Coronary artery (tissue), 2 donors: ENCODE measurements around the gene SERPINH1.

Source experiments
- DNase-seq: peaks from one replicate; pipeline ENCODE4 v3.0.0-alpha.2; 2017; ENCODE audit warnings: low spot score
- H3K27ac ChIP-seq, 2 donors: fragments of 200-600 bp; sonication (generic); one replicate each; pipeline ENCODE4 v1.5.1; 2016 to 2019
- H3K4me3 ChIP-seq: fragments of 200-600 bp; sonication (generic); 2 replicates; pipeline ENCODE4 v1.5.1; 2016; ENCODE audit warnings: mild to moderate bottlenecking, moderate library complexity
- TF ChIP-seq, protein P1 (sequence below): fragments of 200-600 bp; sonication (generic); IDR thresholded peaks from one replicate; pipeline ENCODE4 v1.5.1; 2019; ENCODE audit warnings: antibody characterized with exemption

Gene SERPINH1

DNA sequence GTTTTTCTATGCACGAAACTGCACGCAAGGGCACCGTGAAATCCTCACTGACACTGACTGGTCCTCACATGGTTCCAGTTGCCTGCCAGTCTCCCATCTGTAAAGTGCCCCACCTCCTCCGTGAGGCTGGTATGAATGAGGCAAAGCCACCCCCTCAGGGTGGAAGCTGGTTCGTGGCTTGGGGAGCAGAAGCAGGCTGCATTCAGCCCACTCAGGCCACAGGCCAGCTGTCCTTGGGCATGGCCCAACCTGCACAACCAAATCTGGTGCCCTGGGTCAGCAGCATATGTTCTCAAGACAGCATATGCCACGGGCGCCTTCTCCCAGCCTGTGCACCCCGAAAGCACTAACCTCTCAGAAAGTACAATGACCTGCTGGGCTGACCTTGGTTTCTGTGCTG is 29.3 kb downstream of the SERPINH1 start:
- DNase-seq = no peak
- TF ChIP-seq, protein P1, sequence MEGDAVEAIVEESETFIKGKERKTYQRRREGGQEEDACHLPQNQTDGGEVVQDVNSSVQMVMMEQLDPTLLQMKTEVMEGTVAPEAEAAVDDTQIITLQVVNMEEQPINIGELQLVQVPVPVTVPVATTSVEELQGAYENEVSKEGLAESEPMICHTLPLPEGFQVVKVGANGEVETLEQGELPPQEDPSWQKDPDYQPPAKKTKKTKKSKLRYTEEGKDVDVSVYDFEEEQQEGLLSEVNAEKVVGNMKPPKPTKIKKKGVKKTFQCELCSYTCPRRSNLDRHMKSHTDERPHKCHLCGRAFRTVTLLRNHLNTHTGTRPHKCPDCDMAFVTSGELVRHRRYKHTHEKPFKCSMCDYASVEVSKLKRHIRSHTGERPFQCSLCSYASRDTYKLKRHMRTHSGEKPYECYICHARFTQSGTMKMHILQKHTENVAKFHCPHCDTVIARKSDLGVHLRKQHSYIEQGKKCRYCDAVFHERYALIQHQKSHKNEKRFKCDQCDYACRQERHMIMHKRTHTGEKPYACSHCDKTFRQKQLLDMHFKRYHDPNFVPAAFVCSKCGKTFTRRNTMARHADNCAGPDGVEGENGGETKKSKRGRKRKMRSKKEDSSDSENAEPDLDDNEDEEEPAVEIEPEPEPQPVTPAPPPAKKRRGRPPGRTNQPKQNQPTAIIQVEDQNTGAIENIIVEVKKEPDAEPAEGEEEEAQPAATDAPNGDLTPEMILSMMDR = no peak
- Histone ChIP-seq H3K27ac (no peak overlapping the region), H3K4me3 (no peak overlapping the region)

DNA sequence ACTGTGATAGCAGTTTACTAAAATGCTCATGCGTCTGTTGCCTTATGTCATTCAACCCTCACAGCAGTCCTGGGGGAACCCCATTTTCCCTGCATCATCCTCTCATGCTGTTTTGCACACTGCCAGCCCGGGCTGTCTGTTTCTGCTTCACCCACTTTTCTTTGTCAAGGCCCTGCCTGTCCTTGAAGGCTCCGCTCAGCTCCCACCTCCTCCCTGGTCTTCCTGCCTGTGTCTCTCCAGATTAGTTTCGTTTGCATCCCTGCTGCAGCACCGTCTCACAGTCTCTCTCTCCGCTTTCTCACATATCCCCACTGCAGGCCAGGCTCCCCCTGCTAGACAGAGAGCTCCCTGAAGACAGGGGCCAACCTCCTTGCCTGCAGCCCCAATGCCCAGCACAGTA is 29.9 kb downstream of the SERPINH1 start:
- H3K4me3 ChIP-seq = no peak overlapping the region
- TF ChIP-seq, protein P1 = no peak
- H3K27ac ChIP-seq = no peak overlapping the region
- no peak for DNase-seq

DNA sequence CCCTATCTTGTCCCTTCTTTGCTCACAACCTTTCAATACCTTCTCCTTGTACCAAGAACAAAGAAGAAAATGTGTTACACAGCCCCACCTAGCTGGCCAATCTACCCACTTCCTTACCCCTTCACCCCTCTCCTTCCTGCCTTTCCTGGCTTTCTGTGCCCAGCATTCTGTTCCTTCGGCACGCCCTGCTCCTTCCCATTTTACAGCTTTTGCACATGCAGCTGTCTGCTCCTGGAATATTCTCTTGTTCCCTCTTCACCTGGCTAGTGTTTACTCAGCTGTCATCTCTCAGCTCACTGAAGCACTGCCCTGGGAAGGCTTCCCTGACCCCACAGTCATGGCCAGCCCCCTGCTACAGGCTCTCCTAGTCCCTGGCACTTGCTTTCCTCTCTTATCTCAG is 30.7 kb downstream of the SERPINH1 start:
- Histone ChIP-seq H3K4me3 (no peak overlapping the region), H3K27ac (no peak overlapping the region)
- TF ChIP-seq, protein P1 = no peak
- DNase-seq = no peak

DNA sequence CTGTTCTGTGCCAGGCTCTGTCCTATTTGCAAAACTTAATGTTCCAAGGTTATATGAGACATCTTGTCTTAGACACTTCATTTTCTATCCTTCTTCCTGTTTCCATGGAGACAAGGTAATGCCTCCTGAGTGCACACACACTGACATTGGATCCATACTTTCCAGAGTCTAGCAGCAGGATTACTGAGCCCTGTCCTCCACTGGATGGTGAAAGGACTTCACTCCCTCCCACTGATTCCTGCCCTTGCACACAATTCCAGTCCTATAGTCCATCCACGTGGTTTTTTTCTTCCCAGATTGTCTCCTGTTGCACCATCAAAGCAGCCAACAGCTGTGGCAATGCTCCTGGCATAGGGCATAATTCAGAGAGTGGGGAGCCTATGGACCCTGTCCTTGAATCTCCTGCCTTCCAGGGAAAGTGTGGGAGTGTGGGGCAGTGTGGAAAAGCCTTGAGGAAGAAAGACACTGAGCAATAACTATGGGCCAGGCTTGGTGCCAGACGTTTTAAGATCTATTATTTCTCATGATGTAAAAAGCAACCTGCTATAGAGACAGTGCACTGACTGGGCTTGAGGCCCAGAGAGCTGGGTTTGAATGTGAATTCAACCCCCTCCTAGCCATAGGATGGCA is 31.3 kb downstream of the SERPINH1 start:
- DNase-seq = no peak
- TF ChIP-seq, protein P1 = no peak
- Histone ChIP-seq H3K4me3 (no peak overlapping the region), H3K27ac (no peak overlapping the region)

DNA sequence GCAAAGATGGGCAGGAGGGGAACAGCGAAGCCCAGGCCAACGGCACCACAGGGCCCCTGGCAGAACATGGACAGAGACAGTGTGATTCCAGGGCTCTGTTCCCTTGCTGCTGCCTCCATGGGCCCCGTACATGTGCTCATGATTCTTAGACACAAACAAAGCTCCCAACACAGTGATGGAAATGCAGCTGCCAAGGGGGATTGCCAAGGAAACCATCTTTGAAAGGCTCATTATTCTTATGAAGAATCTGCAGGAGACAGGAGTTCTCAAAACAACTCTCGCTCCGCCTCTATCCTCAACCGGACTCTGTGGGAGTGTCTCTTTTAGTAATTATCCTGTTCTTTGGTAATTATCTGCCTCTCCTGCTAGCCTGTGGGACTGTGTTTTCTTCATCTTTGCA is 32.2 kb downstream of the SERPINH1 start:
- no peak for DNase-seq
- Histone ChIP-seq H3K27ac (no peak overlapping the region), H3K4me3 (no peak overlapping the region)
- TF ChIP-seq, protein P1 = no peak

DNA sequence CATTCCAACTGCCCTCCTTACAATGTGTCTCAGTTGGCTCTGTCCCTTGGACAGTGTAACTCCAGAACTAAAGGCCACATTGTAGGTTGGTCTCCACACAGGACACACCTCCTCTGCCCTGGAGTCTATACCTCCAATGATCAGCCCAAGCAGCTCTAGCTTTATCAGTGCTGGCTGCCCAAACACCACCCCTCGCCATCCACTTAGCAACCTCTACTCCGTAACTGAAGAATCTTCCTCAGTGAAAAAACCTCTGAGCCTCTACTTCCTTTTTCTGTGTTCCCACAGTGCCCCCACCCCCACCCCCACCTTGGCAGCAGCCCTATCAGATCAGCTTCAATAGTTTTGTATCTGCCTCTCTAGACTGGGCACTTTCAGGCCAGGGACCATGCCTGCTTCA is 33.4 kb downstream of the SERPINH1 start:
- TF ChIP-seq, protein P1 = no peak
- no peak overlapping the region for H3K4me3 ChIP-seq
- H3K27ac ChIP-seq = no peak overlapping the region
- DNase-seq = no peak

DNA sequence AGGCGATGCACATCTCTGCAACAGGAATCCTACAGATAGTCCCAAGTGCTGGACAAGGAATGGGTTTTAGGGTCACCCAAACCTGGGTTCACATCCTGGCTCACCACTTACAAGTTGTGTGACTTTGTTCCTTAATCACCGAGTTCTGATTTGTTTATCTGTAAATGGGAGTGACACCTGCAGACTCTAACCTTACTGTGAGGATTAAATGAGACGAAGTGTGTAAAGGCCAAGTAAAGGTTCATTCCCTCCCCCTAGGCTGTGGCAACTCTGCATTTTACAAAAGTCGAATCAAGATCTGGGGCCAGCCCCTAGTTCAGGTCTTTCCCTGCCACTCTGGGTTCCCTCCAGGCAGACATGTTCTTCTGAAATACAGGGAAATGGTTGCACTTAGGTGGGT is 34.9 kb downstream of the SERPINH1 start:
- no peak for DNase-seq
- no peak overlapping the region for H3K27ac ChIP-seq
- no peak overlapping the region for H3K4me3 ChIP-seq
- TF ChIP-seq, protein P1 = no peak
